ENCODE measurements around the gene ATG2A.

ATG2A gene

GRCh38 chr11:64883575-64883974 is 33.4 kb downstream of the ATG2A start:
- DNase-seq = no peak

- no peak for DNase-seq
These were observed 34.8 kb downstream of the ATG2A start for GRCh38 chr11:64882243-64882642.

- no peak for DNase-seq
These were observed 35.5 kb downstream of the ATG2A start for GRCh38 chr11:64881476-64881875.

GRCh38 chr11:64880240-64881001 is 36.6 kb downstream of the ATG2A start:
- DNase-seq = no peak

GRCh38 chr11:64879244-64879900 is 37.6 kb downstream of the ATG2A start:
- DNase-seq = no peak

GRCh38 chr11:64878494-64879243 is 38.3 kb downstream of the ATG2A start, which contains the start of gene EHD1:
Gene EHD1, minus strand, starts transcription at chr11:64878621. Its CDS starts 157 bp downstream, at chr11:64878464.
- peak; percentile 92 for DNase-seq

- no peak for DNase-seq
These were observed 38.9 kb downstream of the ATG2A start for GRCh38 chr11:64878223-64878493.

GRCh38 chr11:64877390-64878222 is 39.4 kb downstream of the ATG2A start:
- DNase-seq = no peak

GRCh38 chr11:64876835-64877341 is 40.1 kb downstream of the ATG2A start:
- DNase-seq = no peak

- DNase-seq = no peak
These were observed 40.7 kb downstream of the ATG2A start for GRCh38 chr11:64876229-64876750.

- no peak for DNase-seq
These were observed 41.4 kb downstream of the ATG2A start for GRCh38 chr11:64875369-64876228.

- no peak for DNase-seq
These were observed 42.4 kb downstream of the ATG2A start for GRCh38 chr11:64874308-64875240.

GRCh38 chr11:64872790-64873488 is 44.1 kb downstream of the ATG2A start:
- no peak for DNase-seq

- DNase-seq = no peak
These were observed 45.5 kb downstream of the ATG2A start for GRCh38 chr11:64871492-64871891.

- no peak for DNase-seq
These were observed 46.0 kb downstream of the ATG2A start for GRCh38 chr11:64870893-64871466.

- no peak for DNase-seq
These were observed 46.7 kb downstream of the ATG2A start for GRCh38 chr11:64870176-64870892.

GRCh38 chr11:64869571-64870175 is 47.3 kb downstream of the ATG2A start:
- no peak for DNase-seq

- no peak for DNase-seq
These were observed 48.0 kb downstream of the ATG2A start for GRCh38 chr11:64868904-64869570.
